ENCODE results near the gene FCHSD2.

FCHSD2 gene

DNA sequence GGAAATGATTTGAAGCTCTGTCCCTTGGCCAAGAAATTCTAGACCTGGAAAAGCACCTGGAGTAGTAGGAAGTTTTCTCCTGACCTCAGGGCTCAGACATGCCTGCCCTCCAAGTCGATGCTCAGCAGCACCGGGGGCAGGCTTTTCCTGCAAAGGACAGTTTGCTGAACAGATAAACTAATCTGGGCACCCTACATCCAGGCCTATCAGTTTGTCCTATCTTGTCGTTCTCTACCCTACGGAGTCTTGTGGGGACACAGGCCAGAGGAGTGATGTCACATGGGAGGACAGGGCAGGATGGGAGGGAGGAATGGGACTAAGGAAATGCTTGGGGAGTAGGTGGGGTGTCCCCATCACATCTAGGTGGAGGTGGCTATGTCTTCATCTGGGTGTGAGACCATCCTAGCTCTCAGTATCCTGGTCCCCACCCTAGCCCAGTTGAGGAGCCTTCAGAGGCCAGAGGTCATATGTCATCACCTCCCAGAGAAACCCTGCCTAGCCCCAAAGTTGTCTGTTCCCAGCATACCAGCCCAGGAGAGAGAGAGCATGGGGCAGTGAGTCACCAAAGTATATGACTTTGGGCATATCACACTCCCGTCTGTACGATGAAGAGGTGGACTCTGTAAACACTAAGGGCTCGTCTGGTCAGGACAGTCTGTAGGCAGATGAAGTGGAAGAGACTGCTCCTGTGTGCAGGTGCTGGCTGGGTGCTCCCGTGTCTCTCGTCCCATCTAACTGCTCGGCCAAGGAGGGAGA lies 18.1 kb upstream of the FCHSD2 start:
- Histone ChIP-seq H3K9me3 (ENCODE audit: control insufficient read depth, low read length) (no peaks in the 10 kb centered on the region), H3K4me3 (ENCODE audit: insufficient read depth, low read depth, low read length, poor library complexity, severe bottlenecking) (no peak overlapping the region), H3K36me3 (ENCODE audit: control insufficient read depth, insufficient read depth, low read length) (no peaks in the 10 kb centered on the region), H3K27ac (ENCODE audit: insufficient read depth, low read length, poor library complexity, severe bottlenecking) (no peak overlapping the region), H3K27me3 (replicated peaks; ENCODE audit: control insufficient read depth, insufficient read depth, low read length, poor library complexity, severe bottlenecking) (no peaks in the 10 kb centered on the region), H3K4me1 (ENCODE audit: control insufficient read depth, insufficient read depth, low read length, poor library complexity, severe bottlenecking) (peaks cover 1% of the 10 kb centered on the region)
- DNase-seq = no peak

DNA sequence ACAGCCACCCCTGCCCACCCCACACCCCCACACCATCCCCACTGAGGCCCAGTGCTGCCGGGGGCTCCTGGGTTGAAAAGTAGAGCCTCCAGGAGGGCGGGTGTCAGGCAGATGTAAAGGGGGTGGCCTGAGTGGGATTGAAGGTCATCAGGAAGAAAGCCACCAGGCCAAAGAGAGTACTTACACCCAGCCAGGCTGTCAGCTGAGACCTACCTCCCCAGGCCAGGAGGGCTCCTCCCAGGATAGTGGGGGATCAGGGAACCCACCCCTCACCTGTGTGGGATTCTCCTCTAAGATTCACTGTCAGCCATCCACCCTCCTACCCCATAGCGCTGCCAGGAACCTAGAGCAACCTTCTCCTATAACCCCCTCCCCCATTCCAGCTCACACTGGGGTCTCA lies 17.2 kb upstream of the FCHSD2 start:
- H3K9me3 ChIP-seq (ENCODE audit: control insufficient read depth, low read length) = no peaks in the 10 kb centered on the region
- H3K36me3 ChIP-seq (ENCODE audit: control insufficient read depth, insufficient read depth, low read length) = no peaks in the 10 kb centered on the region
- H3K4me3 ChIP-seq (ENCODE audit: insufficient read depth, low read depth, low read length, poor library complexity, severe bottlenecking) = no peak overlapping the region
- H3K4me1 ChIP-seq (ENCODE audit: control insufficient read depth, insufficient read depth, low read length, poor library complexity, severe bottlenecking) = peaks cover 10% of the 10 kb centered on the region
- H3K27ac ChIP-seq (ENCODE audit: insufficient read depth, low read length, poor library complexity, severe bottlenecking) = no peak overlapping the region
- no peaks in the 10 kb centered on the region for H3K27me3 ChIP-seq (replicated peaks; ENCODE audit: control insufficient read depth, insufficient read depth, low read length, poor library complexity, severe bottlenecking)
- DNase-seq = no peak

DNA sequence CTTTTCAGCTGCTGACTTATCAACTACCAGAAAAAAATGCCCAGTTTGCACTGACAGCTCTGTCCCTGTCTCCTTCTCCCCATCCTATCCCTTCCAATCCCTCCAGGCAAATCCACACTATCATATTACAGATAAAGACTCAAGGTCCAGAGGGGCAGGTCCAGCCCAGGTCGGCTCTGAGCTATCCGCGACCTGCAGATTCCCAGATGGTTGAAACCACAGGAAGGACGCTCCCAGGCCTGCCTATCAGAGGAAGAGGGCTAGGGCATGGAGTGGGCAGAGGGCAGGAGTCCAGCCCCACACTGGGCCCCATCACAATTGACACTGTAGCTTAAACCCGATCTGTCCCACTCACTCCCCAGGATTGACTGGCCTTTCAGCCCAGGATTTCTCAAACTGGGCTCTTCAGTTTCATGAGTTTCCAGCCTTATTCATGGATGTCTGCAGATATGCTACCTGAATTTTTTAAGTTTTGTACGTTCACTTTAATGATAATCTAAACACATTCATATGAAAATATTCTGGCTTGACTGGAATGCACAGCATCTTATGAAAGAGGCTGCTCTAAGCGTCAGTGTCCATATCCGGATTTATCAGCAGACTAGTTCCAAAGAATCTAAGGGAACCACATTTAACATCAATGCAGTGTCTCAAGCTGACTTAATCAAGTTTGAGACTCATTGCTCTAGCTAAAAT lies 16.4 kb upstream of the FCHSD2 start:
- no peak for DNase-seq

DNA sequence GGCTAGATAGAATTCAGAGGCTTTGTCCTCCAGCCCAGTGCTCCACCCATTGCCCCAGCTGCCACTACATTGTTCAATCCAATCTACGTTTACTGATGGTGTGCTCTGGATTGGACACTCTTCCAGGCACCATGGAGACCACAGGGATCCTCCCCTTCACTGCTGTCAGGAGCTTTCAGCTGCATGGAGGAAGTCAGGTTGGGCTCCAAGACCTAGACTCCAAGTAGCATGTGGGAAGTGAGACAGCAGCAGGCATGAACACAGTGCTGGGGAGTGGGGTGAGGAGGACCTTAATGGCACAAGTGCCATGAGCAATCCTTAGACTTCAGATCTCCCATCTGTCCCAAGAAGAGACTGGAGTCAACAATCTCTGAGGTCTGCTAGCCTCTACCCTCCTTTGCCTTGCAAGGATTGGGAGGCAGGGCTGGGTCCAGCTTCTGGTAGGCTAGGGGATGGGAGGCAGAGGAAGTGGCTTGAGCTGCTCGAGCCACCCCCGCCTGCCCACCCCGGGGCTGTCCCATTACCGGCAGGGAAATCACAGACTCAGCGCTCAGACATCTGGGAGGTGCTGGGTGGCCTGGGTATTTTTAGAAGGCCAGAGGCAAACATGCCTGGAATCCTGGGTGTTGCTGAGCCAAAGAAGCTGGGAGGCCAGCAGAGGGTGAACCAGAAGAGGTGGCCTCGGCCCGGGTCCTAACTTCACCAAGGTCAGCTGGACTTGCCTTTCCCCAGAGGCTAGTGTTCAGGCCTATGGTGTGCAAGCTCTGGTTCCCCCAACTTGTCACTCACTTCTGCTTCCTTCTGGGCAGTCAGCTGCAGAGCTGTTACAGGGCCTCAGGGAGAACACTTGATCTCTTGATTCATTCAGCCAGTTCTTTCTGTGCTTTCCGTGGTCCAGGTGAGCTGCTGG lies 15.2 kb upstream of the FCHSD2 start:
- DNase-seq = no peak
- H3K4me1 ChIP-seq (ENCODE audit: control insufficient read depth, insufficient read depth, low read length, poor library complexity, severe bottlenecking) = peaks cover 29% of the 10 kb centered on the region
- no peaks in the 10 kb centered on the region for H3K27me3 ChIP-seq (replicated peaks; ENCODE audit: control insufficient read depth, insufficient read depth, low read length, poor library complexity, severe bottlenecking)
- H3K9me3 ChIP-seq (ENCODE audit: control insufficient read depth, low read length) = no peaks in the 10 kb centered on the region
- H3K36me3 ChIP-seq (ENCODE audit: control insufficient read depth, insufficient read depth, low read length) = no peaks in the 10 kb centered on the region
- no peak overlapping the region for H3K27ac ChIP-seq (ENCODE audit: insufficient read depth, low read length, poor library complexity, severe bottlenecking)
- H3K4me3 ChIP-seq (ENCODE audit: insufficient read depth, low read depth, low read length, poor library complexity, severe bottlenecking) = no peak overlapping the region

More for the DNA sequence above, 16.4 kb upstream of the FCHSD2 start:
- Histone ChIP-seq H3K27ac (ENCODE audit: insufficient read depth, low read length, poor library complexity, severe bottlenecking) (no peak overlapping the region), H3K4me3 (ENCODE audit: insufficient read depth, low read depth, low read length, poor library complexity, severe bottlenecking) (no peak overlapping the region), H3K27me3 (replicated peaks; ENCODE audit: control insufficient read depth, insufficient read depth, low read length, poor library complexity, severe bottlenecking) (no peaks in the 10 kb centered on the region), H3K9me3 (ENCODE audit: control insufficient read depth, low read length) (no peaks in the 10 kb centered on the region), H3K36me3 (ENCODE audit: control insufficient read depth, insufficient read depth, low read length) (no peaks in the 10 kb centered on the region), H3K4me1 (ENCODE audit: control insufficient read depth, insufficient read depth, low read length, poor library complexity, severe bottlenecking) (peaks cover 18% of the 10 kb centered on the region)

DNA sequence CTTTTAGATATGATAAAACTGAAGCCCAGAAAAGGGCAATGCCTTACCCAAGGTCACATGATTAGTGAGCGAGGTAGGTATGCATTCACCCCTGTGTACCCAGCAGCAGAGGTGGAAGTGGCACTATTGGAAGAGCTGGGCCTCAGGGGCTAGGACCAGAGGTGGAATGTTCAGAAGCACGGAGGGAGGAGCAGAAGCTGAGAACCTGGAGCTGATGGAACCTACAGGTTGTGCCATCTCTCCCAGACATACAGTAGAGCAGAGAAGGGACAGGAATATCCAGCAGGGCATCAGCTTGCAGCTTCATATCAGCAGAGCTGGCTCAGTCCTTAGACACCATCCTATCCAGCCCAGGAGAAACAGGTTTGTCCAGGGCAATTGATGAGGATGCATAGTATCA lies 14.6 kb upstream of the FCHSD2 start:
- Histone ChIP-seq H3K27ac (ENCODE audit: insufficient read depth, low read length, poor library complexity, severe bottlenecking) (no peak overlapping the region), H3K4me1 (ENCODE audit: control insufficient read depth, insufficient read depth, low read length, poor library complexity, severe bottlenecking) (peaks cover 30% of the 10 kb centered on the region)

DNA sequence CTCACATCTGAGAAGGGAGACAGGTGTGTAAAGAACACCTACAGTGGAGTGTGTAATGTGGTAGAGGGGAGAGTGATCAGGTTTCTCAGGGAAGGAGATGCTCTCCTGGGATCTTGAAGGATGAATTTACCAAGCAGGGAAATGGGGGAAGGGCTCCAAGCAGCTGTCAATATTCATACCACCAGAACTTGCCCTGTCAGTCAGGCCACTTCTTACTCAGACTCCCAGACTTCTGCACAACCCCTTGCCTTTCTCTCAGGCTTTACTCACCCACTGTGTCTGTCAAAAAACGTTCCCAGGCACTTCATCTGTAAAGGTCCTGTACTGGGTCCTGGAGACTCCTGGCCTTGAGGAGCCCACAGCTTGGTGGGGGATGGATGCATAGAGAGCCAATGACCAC lies 14.0 kb upstream of the FCHSD2 start:
- DNase-seq = no peak
- H3K4me1 ChIP-seq (ENCODE audit: control insufficient read depth, insufficient read depth, low read length, poor library complexity, severe bottlenecking) = peaks cover 30% of the 10 kb centered on the region

More for the DNA sequence above, 14.6 kb upstream of the FCHSD2 start:
- H3K9me3 ChIP-seq (ENCODE audit: control insufficient read depth, low read length) = no peaks in the 10 kb centered on the region
- DNase-seq = no peak
- no peaks in the 10 kb centered on the region for H3K27me3 ChIP-seq (replicated peaks; ENCODE audit: control insufficient read depth, insufficient read depth, low read length, poor library complexity, severe bottlenecking)
- H3K36me3 ChIP-seq (ENCODE audit: control insufficient read depth, insufficient read depth, low read length) = no peaks in the 10 kb centered on the region
- no peak overlapping the region for H3K4me3 ChIP-seq (ENCODE audit: insufficient read depth, low read depth, low read length, poor library complexity, severe bottlenecking)

DNA sequence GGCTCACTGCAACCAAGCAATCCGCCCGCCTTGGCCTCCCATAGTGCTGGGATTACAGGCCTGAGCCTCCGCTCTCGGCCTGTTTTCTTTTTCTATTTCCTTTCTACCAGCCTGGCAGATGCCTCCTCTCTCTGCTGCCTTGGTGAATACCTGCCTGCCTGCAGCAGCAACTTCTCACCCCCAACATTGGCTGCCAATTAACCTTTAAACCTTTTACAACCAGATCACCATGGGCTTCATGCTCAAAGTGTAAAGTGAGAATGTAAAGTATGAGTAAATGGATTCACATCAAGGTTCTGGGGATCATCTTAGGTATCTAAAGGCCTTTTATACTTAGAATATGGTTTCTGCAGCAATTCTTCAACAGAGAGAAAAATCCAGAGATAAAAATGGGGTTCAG lies 13.0 kb upstream of the FCHSD2 start:
- Histone ChIP-seq H3K27ac (ENCODE audit: insufficient read depth, low read length, poor library complexity, severe bottlenecking) (no peak overlapping the region), H3K36me3 (ENCODE audit: control insufficient read depth, insufficient read depth, low read length) (no peaks in the 10 kb centered on the region), H3K9me3 (ENCODE audit: control insufficient read depth, low read length) (no peaks in the 10 kb centered on the region), H3K27me3 (replicated peaks; ENCODE audit: control insufficient read depth, insufficient read depth, low read length, poor library complexity, severe bottlenecking) (no peaks in the 10 kb centered on the region), H3K4me3 (ENCODE audit: insufficient read depth, low read depth, low read length, poor library complexity, severe bottlenecking) (no peak overlapping the region), H3K4me1 (ENCODE audit: control insufficient read depth, insufficient read depth, low read length, poor library complexity, severe bottlenecking) (peaks cover 30% of the 10 kb centered on the region)
- DNase-seq = no peak

More for the DNA sequence above, 14.0 kb upstream of the FCHSD2 start:
- Histone ChIP-seq H3K36me3 (ENCODE audit: control insufficient read depth, insufficient read depth, low read length) (no peaks in the 10 kb centered on the region), H3K27me3 (replicated peaks; ENCODE audit: control insufficient read depth, insufficient read depth, low read length, poor library complexity, severe bottlenecking) (no peaks in the 10 kb centered on the region), H3K4me3 (ENCODE audit: insufficient read depth, low read depth, low read length, poor library complexity, severe bottlenecking) (no peak overlapping the region), H3K27ac (ENCODE audit: insufficient read depth, low read length, poor library complexity, severe bottlenecking) (no peak overlapping the region), H3K9me3 (ENCODE audit: control insufficient read depth, low read length) (no peaks in the 10 kb centered on the region)

DNA sequence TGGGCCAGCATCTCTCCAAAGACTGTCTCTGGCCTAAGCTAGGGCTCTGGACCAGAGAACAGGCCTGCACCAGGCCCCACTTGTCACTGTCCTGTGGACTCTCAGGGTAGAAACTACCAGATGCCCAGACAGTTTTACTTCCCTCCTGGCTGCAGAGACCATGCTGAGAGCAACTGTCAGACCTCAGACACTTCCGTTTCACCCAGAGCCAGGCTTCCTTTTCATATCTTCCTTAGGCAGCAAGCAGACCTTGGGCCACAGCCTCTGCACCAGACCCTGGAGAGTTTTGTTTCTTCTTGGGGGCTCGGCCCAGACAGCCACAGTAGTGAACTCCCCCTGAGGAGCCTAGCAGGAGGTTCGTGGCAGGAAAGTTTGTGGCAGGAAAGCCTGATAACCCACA lies 12.1 kb upstream of the FCHSD2 start:
- H3K27ac ChIP-seq (ENCODE audit: insufficient read depth, low read length, poor library complexity, severe bottlenecking) = peak overlapping the region; percentile 22
- H3K27me3 ChIP-seq (replicated peaks; ENCODE audit: control insufficient read depth, insufficient read depth, low read length, poor library complexity, severe bottlenecking) = no peaks in the 10 kb centered on the region
- H3K4me1 ChIP-seq (ENCODE audit: control insufficient read depth, insufficient read depth, low read length, poor library complexity, severe bottlenecking) = peaks cover 30% of the 10 kb centered on the region
- no peaks in the 10 kb centered on the region for H3K9me3 ChIP-seq (ENCODE audit: control insufficient read depth, low read length)
- H3K36me3 ChIP-seq (ENCODE audit: control insufficient read depth, insufficient read depth, low read length) = no peaks in the 10 kb centered on the region
- no peak overlapping the region for H3K4me3 ChIP-seq (ENCODE audit: insufficient read depth, low read depth, low read length, poor library complexity, severe bottlenecking)
- no peak for DNase-seq

DNA sequence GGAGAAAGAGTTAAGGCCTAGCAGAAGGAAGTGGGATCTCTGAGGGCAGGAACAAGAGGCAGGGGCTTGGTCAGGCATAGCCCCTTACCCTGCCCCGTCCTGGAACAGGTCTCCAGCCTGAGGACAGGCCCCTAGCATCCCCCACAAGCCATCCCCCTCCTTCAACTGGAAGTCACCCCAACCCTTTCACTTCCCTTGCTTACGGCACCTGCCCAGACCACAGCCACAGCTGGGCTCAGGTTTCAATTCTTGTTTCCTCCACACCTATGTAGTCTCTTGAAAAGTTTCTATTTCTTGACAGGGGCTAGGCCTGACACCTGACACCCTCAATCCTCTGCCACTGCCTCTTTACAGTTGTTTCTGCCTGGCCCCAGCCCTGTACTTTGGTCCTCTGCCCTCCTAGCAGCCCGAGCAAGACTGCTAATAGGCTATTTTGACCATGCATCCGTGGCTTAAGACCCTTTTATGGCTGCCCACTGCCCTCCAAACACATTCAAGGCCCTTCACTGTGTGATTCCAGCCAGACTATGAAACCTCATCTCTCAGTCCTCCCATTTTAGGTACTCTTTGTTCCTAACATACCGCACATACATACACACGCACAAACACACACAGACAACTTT lies 10.9 kb upstream of the FCHSD2 start:
- Histone ChIP-seq H3K4me1 (ENCODE audit: control insufficient read depth, insufficient read depth, low read length, poor library complexity, severe bottlenecking) (peaks cover 30% of the 10 kb centered on the region), H3K36me3 (ENCODE audit: control insufficient read depth, insufficient read depth, low read length) (no peaks in the 10 kb centered on the region), H3K4me3 (ENCODE audit: insufficient read depth, low read depth, low read length, poor library complexity, severe bottlenecking) (no peak overlapping the region), H3K9me3 (ENCODE audit: control insufficient read depth, low read length) (no peaks in the 10 kb centered on the region), H3K27me3 (replicated peaks; ENCODE audit: control insufficient read depth, insufficient read depth, low read length, poor library complexity, severe bottlenecking) (no peaks in the 10 kb centered on the region), H3K27ac (ENCODE audit: insufficient read depth, low read length, poor library complexity, severe bottlenecking) (peak overlapping the region; percentile 16)
- DNase-seq = no peak

Measured in effector memory CD4-positive, alpha-beta T cell (primary cell).